ENCODE measurements around the gene NDRG4. TPM values are rescaled to one million over a fixed set of nuclear protein-coding genes. Genes with fewer than 3 reads are reported as not detected.

NDRG4 gene
- total RNA-seq (2021; fragmentation: NEBNext Ultra II Directional; extraction: Animal tissue kit (Norgen Biotek cat#: 25700)) = 1 to 10 TPM; 1.5 to 5.3 (median 3.6) TPM
- long read RNA-seq = 0 reads

- no peaks in the 10 kb centered on the region for H3K9me3 Mint-ChIP-seq
- H3K4me1 Mint-ChIP-seq (ENCODE audit: low read depth) = peaks cover 17% of the 10 kb centered on the region
- DNase-seq = peak; percentile 45
- no peak for TF ChIP-seq CTCF (IDR thresholded peaks at IDR 0.05)
- peak within 1 kb of the TSS; percentile 70 for H3K4me3 Mint-ChIP-seq
- no peaks in the 10 kb centered on the region for H3K36me3 Mint-ChIP-seq (ENCODE audit: low read depth)
- H3K27ac Mint-ChIP-seq = no peak within 1 kb of the TSS
- H3K27me3 Mint-ChIP-seq (ENCODE audit: insufficient read depth) = peaks cover 18% of the 10 kb centered on the region
Measured at GRCh38 chr16:58499615-58500351, at the start of gene NDRG4. NDRG4 (plus strand) TSS chr16:58500143; CDS start chr16:58500249, 106 bp downstream.

- TF ChIP-seq CTCF (IDR thresholded peaks at IDR 0.05) = no peak
- no peak for DNase-seq
- H3K4me3 Mint-ChIP-seq = no peak overlapping the region
- H3K27me3 Mint-ChIP-seq (ENCODE audit: insufficient read depth) = peaks cover 24% of the 10 kb centered on the region
- no peaks in the 10 kb centered on the region for H3K36me3 Mint-ChIP-seq (ENCODE audit: low read depth)
- no peak overlapping the region for H3K27ac Mint-ChIP-seq
- H3K9me3 Mint-ChIP-seq = no peaks in the 10 kb centered on the region
- H3K4me1 Mint-ChIP-seq (ENCODE audit: low read depth) = peaks cover 11% of the 10 kb centered on the region
Measured at GRCh38 chr16:58450590-58450989, 49.4 kb upstream of the NDRG4 start.

- Mint-ChIP-seq H3K4me3 (no peak overlapping the region), H3K27me3 (ENCODE audit: insufficient read depth) (peaks cover 24% of the 10 kb centered on the region), H3K27ac (no peak overlapping the region), H3K4me1 (ENCODE audit: low read depth) (peaks cover 11% of the 10 kb centered on the region), H3K9me3 (no peaks in the 10 kb centered on the region), H3K36me3 (ENCODE audit: low read depth) (no peaks in the 10 kb centered on the region)
- no peak for DNase-seq
- no peak for TF ChIP-seq CTCF (IDR thresholded peaks at IDR 0.05)
Measured at GRCh38 chr16:58451265-58451689, 48.7 kb upstream of the NDRG4 start.

- peak; percentile 65 for DNase-seq
- Mint-ChIP-seq H3K27ac (no peak overlapping the region), H3K27me3 (ENCODE audit: insufficient read depth) (peaks cover 28% of the 10 kb centered on the region), H3K4me1 (ENCODE audit: low read depth) (peaks cover 11% of the 10 kb centered on the region), H3K36me3 (ENCODE audit: low read depth) (no peaks in the 10 kb centered on the region), H3K4me3 (no peak overlapping the region), H3K9me3 (no peaks in the 10 kb centered on the region)
- no peak for TF ChIP-seq CTCF (IDR thresholded peaks at IDR 0.05)
Measured at GRCh38 chr16:58451945-58452401, 48.0 kb upstream of the NDRG4 start.

- Mint-ChIP-seq H3K9me3 (no peaks in the 10 kb centered on the region), H3K27me3 (ENCODE audit: insufficient read depth) (peaks cover 26% of the 10 kb centered on the region), H3K27ac (no peak overlapping the region), H3K4me1 (ENCODE audit: low read depth) (peaks cover 11% of the 10 kb centered on the region), H3K4me3 (no peak overlapping the region), H3K36me3 (ENCODE audit: low read depth) (no peaks in the 10 kb centered on the region)
- no peak for TF ChIP-seq CTCF (IDR thresholded peaks at IDR 0.05)
- no peak for DNase-seq
Measured at GRCh38 chr16:58452640-58453039, 47.3 kb upstream of the NDRG4 start.
